Nephron progenitor cell (in vitro differentiated cells): ENCODE data around the gene TRIM2.

Experiments
- DNase-seq: peaks from one replicate; pipeline ENCODE4 v3.0.0; 2021
- H3K27ac Mint-ChIP-seq: 2 replicates; pipeline ENCODE4 v1.8.0; 2021; ENCODE audit warnings: mild to moderate bottlenecking, moderate library complexity, mixed read lengths
- H3K27me3 Mint-ChIP-seq: 2 replicates; pipeline ENCODE4 v1.8.0; 2021; ENCODE audit warnings: mild to moderate bottlenecking, low read depth, mixed read lengths; ENCODE audit not compliant: poor library complexity
- H3K36me3 Mint-ChIP-seq: 2 replicates; pipeline ENCODE4 v1.8.0; 2021; ENCODE audit warnings: low read depth, mixed read lengths
- H3K4me1 Mint-ChIP-seq: 2 replicates; pipeline ENCODE4 v1.8.0; 2021; ENCODE audit warnings: mixed read lengths
- H3K4me3 Mint-ChIP-seq: 2 replicates; pipeline ENCODE4 v1.8.0; 2021; ENCODE audit warnings: mild to moderate bottlenecking, moderate library complexity, mixed read lengths
- H3K9me3 Mint-ChIP-seq: 2 replicates; pipeline ENCODE4 v1.8.0; 2021; ENCODE audit warnings: mild to moderate bottlenecking, moderate library complexity, mixed read lengths
- TF ChIP-seq, protein P1 (sequence below): fragments of 200-600 bp; sonication (generic); IDR thresholded peaks from 2 replicates; pipeline ENCODE4 v1.5.0; 2021; ENCODE audit warnings: antibody characterized with exemption

Gene TRIM2

DNA sequence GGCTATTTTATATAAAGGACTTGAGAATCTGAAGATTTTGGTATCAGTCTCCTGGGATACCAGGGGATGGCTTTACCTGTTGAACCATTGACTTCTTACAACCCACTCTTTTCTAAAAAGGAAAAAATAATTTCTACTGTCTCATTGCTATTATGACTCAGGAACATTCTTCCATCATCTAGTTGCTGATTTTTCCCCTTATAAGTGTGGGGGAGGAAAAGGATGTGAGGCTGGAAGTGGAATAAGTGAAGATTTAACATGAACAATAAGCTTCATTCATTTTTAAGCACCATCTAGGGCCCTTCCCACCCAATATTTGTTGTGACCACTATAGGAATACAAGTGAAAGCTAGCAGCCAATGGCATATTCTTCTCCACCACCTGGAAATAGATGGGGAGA is 129.6 kb downstream of the TRIM2 start:
- Mint-ChIP-seq H3K36me3 (peaks cover 41% of the 10 kb centered on the region), H3K4me1 (no peaks in the 10 kb centered on the region), H3K27me3 (no peaks in the 10 kb centered on the region), H3K27ac (no peak overlapping the region), H3K4me3 (no peak overlapping the region), H3K9me3 (no peaks in the 10 kb centered on the region)
- TF ChIP-seq, protein P1, sequence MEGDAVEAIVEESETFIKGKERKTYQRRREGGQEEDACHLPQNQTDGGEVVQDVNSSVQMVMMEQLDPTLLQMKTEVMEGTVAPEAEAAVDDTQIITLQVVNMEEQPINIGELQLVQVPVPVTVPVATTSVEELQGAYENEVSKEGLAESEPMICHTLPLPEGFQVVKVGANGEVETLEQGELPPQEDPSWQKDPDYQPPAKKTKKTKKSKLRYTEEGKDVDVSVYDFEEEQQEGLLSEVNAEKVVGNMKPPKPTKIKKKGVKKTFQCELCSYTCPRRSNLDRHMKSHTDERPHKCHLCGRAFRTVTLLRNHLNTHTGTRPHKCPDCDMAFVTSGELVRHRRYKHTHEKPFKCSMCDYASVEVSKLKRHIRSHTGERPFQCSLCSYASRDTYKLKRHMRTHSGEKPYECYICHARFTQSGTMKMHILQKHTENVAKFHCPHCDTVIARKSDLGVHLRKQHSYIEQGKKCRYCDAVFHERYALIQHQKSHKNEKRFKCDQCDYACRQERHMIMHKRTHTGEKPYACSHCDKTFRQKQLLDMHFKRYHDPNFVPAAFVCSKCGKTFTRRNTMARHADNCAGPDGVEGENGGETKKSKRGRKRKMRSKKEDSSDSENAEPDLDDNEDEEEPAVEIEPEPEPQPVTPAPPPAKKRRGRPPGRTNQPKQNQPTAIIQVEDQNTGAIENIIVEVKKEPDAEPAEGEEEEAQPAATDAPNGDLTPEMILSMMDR, result no peak
- DNase-seq, result no peak

DNA sequence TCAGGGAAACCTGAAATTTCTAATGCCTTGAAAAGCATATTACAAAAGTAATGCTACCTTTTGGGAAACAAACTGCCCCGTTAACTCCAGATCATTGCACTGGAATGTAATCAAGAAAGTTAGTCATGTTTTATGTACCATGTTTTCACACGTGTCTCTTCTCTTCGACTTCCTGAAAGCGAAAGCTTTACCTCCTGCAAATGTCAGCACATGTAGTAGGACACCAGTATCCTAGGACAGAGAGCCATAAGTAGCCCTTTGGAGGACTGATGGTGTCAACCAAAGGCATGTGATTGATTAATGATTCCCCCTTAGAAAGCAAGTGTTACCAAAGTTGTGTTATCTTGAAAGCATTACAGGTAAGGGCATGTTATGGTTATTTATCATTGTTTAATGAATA is 131.4 kb downstream of the TRIM2 start:
- Mint-ChIP-seq H3K9me3 (no peaks in the 10 kb centered on the region), H3K27me3 (no peaks in the 10 kb centered on the region), H3K27ac (no peak overlapping the region), H3K36me3 (peaks cover 43% of the 10 kb centered on the region), H3K4me3 (no peak overlapping the region), H3K4me1 (no peaks in the 10 kb centered on the region)
- DNase-seq, result no peak
- TF ChIP-seq, protein P1, result no peak

DNA sequence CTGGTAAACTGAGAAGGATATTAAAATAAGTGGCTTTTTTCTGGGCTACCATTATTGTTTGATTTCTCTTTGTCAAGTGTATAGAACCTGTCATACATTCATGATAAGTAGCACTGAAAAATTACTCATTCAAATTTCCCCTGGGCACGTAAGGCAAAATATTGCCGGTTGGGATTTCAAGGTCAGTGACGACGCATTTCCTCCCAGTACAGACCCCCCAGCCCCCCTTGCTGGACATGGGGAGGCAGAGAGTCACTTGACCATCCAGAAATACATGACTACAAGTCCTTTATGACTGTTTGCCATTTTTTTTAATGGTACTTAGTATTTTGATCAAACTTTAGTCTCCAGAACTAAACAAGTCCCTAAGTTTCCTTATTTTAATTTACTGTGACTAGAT is 133.4 kb downstream of the TRIM2 start:
- no peak for DNase-seq
- Mint-ChIP-seq H3K36me3 (peaks cover 25% of the 10 kb centered on the region), H3K27ac (no peak overlapping the region)

DNA sequence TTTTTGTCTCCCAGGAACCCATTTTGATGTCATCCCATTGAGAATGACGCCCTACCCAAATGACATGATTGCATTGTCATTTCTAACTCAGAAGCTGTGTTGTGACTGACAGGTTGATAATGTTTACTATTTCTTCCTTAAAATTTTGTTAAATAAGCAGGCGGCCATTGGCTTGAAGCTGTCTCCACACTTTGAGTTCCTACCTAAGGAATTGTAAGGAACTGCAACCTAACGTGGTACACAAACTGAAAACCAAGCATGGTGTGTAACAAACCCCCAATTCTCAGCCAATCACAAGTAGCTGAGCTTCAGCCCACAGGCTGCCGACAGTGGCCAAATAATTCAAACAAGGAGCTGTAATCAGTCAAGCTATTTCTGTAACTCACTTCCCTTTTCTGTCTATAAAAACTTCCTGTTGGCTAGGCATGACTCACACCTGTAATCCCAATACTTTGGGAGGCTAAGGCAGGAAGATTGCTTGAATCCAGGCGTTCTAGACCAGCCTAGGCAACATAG is 137.4 kb downstream of the TRIM2 start:
- H3K27me3 Mint-ChIP-seq, result peaks cover 4% of the 10 kb centered on the region
- peaks cover 10% of the 10 kb centered on the region for H3K36me3 Mint-ChIP-seq
- no peak overlapping the region for H3K4me3 Mint-ChIP-seq
- TF ChIP-seq, protein P1, result no peak
- no peaks in the 10 kb centered on the region for H3K9me3 Mint-ChIP-seq
- no peak for DNase-seq
- no peak overlapping the region for H3K27ac Mint-ChIP-seq
- peaks cover 23% of the 10 kb centered on the region for H3K4me1 Mint-ChIP-seq

More for the DNA sequence above, 133.4 kb downstream of the TRIM2 start:
- Mint-ChIP-seq H3K27me3 (no peaks in the 10 kb centered on the region), H3K4me1 (peaks cover 5% of the 10 kb centered on the region), H3K4me3 (no peak overlapping the region), H3K9me3 (no peaks in the 10 kb centered on the region)
- TF ChIP-seq, protein P1, result no peak

DNA sequence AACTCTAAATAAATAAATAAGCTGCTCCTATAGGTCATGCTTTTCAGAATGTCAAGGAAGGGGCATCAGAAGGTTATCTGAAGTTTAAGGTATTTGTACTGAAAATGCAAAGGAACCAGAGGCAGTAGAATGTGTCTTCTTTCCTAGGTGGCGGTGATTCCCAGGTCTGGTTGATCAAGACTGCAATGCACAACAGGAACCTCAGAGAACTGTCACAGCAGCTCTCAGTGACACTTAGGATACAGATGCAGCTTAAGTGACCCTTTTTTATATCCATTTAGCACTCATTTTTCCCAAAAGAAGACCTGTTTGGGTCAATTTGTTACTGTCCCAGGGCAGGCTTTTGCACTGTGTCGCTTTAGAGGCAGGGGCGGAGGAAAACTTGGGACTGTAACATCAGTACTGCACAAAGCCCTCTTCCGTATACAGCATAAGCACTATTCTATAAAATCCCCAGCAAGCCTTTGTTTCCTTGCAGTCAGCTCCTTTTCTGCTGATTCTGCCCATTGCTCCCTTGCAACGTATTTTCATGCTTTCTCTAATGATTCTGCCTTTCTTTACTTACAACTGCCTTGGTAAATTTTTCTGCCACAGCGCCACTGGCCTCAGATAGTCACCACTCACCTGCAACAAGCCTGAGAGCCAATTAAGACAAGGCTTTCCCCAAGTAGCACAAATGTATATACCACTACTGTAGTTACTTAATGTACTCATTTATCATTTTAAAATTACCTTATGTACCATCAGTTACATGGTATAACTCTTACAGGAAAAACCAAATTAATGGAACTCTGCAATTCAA is 138.7 kb downstream of the TRIM2 start:
- peak overlapping the region; percentile 93 for H3K4me3 Mint-ChIP-seq
- H3K27ac Mint-ChIP-seq, result no peak overlapping the region
- peaks cover 37% of the 10 kb centered on the region for H3K4me1 Mint-ChIP-seq
- TF ChIP-seq, protein P1, result no peak
- no peaks in the 10 kb centered on the region for H3K9me3 Mint-ChIP-seq
- no peak for DNase-seq
- peaks cover 4% of the 10 kb centered on the region for H3K27me3 Mint-ChIP-seq
- H3K36me3 Mint-ChIP-seq, result peaks cover 10% of the 10 kb centered on the region
